ENCODE measurements around the gene KRTAP21-2.

DNA sequence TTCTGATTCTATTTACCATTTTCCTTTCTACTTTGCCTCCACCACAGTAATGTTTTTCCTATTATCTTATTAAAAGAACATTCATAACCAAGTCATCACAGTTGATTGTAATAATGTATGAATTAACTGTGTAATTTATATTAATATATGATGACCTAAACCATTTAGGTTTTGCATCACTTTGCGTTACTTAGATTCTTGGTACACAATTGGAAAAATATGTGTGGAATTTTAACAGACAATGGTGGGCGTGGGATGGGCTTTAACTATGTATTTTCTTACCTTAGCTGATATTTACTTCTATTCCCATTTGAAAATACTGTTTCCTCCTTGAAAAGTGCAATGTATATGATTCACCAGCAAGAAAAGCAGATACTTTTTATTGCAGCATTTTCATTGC is 32.1 kb downstream of the KRTAP21-2 start:
- TF ChIP-seq, protein P1, sequence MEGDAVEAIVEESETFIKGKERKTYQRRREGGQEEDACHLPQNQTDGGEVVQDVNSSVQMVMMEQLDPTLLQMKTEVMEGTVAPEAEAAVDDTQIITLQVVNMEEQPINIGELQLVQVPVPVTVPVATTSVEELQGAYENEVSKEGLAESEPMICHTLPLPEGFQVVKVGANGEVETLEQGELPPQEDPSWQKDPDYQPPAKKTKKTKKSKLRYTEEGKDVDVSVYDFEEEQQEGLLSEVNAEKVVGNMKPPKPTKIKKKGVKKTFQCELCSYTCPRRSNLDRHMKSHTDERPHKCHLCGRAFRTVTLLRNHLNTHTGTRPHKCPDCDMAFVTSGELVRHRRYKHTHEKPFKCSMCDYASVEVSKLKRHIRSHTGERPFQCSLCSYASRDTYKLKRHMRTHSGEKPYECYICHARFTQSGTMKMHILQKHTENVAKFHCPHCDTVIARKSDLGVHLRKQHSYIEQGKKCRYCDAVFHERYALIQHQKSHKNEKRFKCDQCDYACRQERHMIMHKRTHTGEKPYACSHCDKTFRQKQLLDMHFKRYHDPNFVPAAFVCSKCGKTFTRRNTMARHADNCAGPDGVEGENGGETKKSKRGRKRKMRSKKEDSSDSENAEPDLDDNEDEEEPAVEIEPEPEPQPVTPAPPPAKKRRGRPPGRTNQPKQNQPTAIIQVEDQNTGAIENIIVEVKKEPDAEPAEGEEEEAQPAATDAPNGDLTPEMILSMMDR (IDR thresholded peaks at IDR 0.05) = no peak
- TF ChIP-seq JUNB (IDR thresholded peaks at IDR 0.05) (no peak), PHF8 (IDR thresholded peaks at IDR 0.05; ENCODE audit: borderline replicate concordance, low read depth) (no peak), POLR2A (IDR thresholded peaks at IDR 0.05; ENCODE audit: low read length) (no peak), ZFP36 (IDR thresholded peaks at IDR 0.05; ENCODE audit: borderline replicate concordance, partially characterized antibody) (no peak), RFX5 (IDR thresholded peaks at IDR 0.05) (no peak), MYC (IDR thresholded peaks at IDR 0.05; ENCODE audit: borderline replicate concordance, low read length) (no peak), EP300 (IDR thresholded peaks at IDR 0.05) (no peak)
- TF ChIP-seq, protein P2, sequence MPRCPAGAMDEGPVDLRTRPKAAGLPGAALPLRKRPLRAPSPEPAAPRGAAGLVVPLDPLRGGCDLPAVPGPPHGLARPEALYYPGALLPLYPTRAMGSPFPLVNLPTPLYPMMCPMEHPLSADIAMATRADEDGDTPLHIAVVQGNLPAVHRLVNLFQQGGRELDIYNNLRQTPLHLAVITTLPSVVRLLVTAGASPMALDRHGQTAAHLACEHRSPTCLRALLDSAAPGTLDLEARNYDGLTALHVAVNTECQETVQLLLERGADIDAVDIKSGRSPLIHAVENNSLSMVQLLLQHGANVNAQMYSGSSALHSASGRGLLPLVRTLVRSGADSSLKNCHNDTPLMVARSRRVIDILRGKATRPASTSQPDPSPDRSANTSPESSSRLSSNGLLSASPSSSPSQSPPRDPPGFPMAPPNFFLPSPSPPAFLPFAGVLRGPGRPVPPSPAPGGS (IDR thresholded peaks at IDR 0.05) = no peak
- TF ChIP-seq, protein P3, sequence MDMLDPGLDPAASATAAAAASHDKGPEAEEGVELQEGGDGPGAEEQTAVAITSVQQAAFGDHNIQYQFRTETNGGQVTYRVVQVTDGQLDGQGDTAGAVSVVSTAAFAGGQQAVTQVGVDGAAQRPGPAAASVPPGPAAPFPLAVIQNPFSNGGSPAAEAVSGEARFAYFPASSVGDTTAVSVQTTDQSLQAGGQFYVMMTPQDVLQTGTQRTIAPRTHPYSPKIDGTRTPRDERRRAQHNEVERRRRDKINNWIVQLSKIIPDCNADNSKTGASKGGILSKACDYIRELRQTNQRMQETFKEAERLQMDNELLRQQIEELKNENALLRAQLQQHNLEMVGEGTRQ (IDR thresholded peaks at IDR 0.05) = no peak

All from A549 (cell line).